NCI-H2029 treated with DMSO at 0.1 percent for 48 hours (cell line): ENCODE results near the gene SMURF2.

ENCODE experiments used
- DNase-seq: peaks from one replicate; lab custom pipeline; 2025; lab: John Stamatoyannopoulos, UW

Gene SMURF2

DNA sequence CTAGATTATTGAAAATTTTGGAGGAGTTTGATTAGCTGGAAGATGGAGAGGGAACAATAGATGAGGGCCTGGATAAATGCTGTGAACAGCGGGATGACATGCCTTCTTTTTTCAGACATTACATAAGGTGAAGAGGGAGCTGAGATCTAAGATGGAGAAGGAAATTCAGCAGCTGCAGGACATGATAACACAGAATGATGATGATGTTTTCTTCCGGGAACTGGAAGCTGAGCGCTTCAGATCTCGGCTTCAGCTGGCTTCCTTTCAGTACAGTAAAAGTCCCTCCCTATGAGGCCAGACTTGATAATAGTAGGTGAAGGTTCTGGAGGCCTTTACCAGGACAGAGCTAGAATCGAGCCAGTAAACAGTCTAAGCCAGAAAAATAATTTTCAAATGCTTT lies 124.6 kb downstream of the SMURF2 start:
- no peak for DNase-seq

DNA sequence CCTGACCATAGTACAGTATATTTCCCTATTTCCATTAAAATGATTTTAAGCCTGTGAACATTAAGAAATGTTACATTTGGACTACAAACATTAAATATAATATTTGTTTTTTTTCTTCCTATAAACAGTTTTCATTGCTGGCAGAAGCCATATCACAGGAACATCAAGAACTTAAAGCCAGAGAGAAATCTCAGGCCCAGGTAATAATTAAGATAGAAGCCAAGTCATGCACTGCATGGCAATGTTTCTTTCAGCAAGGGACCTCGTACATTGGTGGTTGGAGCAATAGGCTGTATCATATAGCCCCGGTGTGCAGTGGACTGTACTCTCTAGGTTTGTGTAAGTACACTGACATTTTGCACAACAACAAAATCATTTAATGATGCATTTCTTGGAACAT lies 125.2 kb downstream of the SMURF2 start:
- no peak for DNase-seq

DNA sequence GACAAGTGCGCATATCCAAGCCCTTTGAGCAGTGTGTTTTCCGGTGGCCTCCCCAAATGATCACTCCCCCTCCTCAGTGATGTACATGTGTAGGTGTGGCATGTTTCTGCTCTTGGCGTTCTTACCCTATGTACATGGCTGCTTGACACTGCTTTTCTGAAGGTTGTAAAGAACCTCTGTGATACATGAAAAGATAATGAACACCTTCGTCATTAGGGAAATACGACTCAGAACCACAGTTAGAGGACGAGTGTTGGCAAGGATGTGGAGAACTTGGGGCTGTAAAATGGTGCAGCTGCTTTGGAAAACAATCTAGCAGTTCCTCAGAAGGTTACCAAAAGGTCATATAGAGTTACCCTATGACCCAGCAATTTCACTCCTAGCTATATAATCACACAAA lies 126.8 kb downstream of the SMURF2 start:
- no peak for DNase-seq

GRCh38 chr17:64534187-64534586 lies 127.9 kb downstream of the SMURF2 start:
- no peak for DNase-seq

- DNase-seq: no peak
Measured at GRCh38 chr17:64533784-64534183, 128.3 kb downstream of the SMURF2 start.

GRCh38 chr17:64532409-64532808 lies 129.7 kb downstream of the SMURF2 start:
- DNase-seq: no peak

- no peak for DNase-seq
Measured at GRCh38 chr17:64531955-64532371, 130.1 kb downstream of the SMURF2 start.

DNA sequence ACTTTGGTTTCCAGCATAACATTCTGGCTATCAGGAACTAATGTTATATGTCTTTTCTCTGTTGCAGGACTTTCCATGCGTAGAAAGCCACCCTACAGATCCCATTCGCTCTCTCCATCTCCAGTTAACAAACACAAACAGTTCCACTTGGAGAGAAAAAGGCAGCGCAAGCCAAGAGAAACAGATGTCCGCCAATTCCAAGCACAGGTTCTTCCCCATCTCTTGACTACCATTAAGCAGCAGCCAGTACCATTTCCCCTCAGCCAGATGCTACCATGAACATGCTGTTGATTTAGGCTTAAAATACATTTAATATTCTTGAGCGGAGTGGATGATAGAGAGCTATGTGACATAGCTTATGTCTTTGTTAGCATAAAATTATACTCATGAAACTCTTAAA lies 132.9 kb downstream of the SMURF2 start:
- DNase-seq: no peak

- DNase-seq: no peak
Measured at GRCh38 chr17:64527914-64528313, 134.2 kb downstream of the SMURF2 start.

- DNase-seq: no peak
Measured at GRCh38 chr17:64520359-64520758, 141.7 kb downstream of the SMURF2 start.

GRCh38 chr17:64519601-64520000 lies 142.5 kb downstream of the SMURF2 start:
- no peak for DNase-seq

DNA sequence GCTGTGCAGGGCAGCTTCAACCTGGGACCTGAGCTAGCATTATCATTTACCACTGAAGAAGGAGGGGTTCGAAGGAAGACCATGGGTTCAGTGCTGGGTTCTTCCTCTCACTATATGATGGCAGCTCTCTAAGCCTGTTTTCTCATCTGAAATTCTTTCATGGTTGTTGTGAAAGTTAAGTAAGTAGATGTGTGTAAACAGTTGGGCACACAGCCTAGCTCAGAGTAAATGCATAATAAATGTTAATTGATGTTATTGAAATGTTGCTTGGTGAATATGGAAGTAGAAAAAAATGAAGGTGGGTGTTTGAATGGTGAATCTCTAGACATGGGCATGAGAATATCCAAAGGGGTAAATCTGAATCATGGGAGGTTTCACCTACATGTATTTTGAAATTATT lies 146.3 kb downstream of the SMURF2 start:
- no peak for DNase-seq

DNA sequence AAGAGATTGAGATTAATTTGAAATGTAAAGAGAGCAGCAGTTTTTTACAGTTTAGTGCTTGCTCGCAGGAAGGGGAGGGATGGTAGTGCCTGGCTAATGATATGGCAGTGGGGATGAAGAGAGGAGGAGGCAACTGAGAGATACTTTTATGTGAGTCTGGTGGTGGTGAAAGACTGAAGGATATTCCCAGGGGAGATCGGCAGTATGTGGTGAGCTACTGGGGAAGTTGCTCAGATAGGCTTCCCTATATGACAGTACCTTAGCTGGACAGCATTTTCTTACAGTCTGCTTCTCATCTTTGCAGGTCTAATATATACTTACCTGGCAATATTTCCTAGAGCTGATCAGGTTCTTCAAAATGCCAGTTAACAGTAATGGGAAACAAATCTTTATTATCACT lies 146.7 kb downstream of the SMURF2 start:
- DNase-seq: no peak

- no peak for DNase-seq
Measured at GRCh38 chr17:64509179-64509578, 152.9 kb downstream of the SMURF2 start.

GRCh38 chr17:64508683-64509082 lies 153.4 kb downstream of the SMURF2 start:
- DNase-seq: no peak

DNA sequence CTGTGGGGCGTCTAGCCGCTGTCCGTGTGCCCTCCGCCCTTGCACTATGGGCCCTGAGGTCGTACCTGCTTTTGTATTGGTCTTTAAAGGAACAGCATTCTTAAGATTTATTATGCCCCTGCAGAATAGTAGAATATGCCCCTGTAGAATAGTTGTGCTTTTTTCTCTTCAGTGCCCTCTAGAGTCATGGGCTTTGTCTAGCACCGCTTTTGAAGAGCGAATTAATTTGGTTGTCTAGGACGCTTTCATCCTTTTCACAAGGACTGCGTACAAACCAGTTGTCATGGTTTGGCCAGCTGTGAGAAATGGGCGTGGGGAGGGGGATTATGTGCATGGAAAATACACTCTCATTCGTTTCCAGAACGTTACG lies 154.7 kb downstream of the SMURF2 start:
- DNase-seq: peak; percentile 24

- peak; percentile 89 for DNase-seq
Measured at GRCh38 chr17:64506576-64507412, 155.3 kb downstream of the SMURF2 start, which contains the start of gene CEP95. Gene CEP95 (plus strand): TSS chr17:64506977. CDS start chr17:64507098, 121 bp downstream.

DNA sequence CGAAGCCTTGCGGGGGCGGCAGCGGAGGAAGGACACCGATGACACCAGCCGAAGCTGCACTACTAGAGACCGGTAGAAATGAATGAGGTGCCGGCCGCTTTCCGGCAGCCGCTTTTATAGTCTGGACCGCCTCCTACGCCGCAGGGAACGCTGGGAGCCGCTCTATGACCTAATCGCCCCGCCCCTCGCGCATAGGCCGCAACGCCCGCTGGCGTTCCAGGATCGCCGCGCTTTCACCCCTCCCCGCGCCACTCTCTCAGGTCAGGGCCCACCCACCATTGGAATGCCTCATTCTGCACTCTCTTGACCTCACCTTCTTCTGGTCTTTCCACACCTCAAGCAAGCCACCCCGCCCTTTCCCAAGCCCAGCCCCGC lies 155.9 kb downstream of the SMURF2 start, which contains the start of gene DDX5:
DDX5 (minus strand) TSS at position 89 of the 375 bp plus-strand sequence. CDS start 170 bp downstream, outside the sequence.
- DNase-seq: peak; percentile 89

- peak; percentile 19 for DNase-seq
Measured at GRCh38 chr17:64505340-64506200, 156.5 kb downstream of the SMURF2 start.

GRCh38 chr17:64504769-64505339 lies 157.3 kb downstream of the SMURF2 start:
- no peak for DNase-seq

GRCh38 chr17:64503821-64504768 lies 158.0 kb downstream of the SMURF2 start:
- DNase-seq: no peak
